Ascending aorta (tissue), 2 donors: ENCODE measurements around the gene HMGA1. TPM values are rescaled to one million over a fixed set of nuclear protein-coding genes. Genes with fewer than 3 reads are reported as not detected.
A peak's percentile ranks its signal among the peaks of the same experiment; 100 is the strongest.

Experiments used
- DNase-seq, 2 donors: peaks; one replicate each; pipeline ENCODE4 v3.0.0-alpha.2; 2019; ENCODE audit warnings: low spot score in 2 of 2
- H3K27ac ChIP-seq, 2 donors: fragments of 200-600 bp; sonication (generic); one replicate each; pipeline ENCODE4 v1.5.1; 2016 to 2017; ENCODE audit warnings: mild to moderate bottlenecking in 1 of 2
- H3K27me3 ChIP-seq: fragments of 200-600 bp; sonication (generic); one replicate; pipeline ENCODE4 v1.5.1; 2017
- H3K36me3 ChIP-seq, 2 donors: fragments of 200-600 bp; sonication (generic); one replicate each; pipeline ENCODE4 v1.5.1; 2016
- H3K4me1 ChIP-seq, 2 donors: fragments of 200-600 bp; sonication (generic); one replicate each; pipeline ENCODE4 v1.5.1; 2016 to 2017; ENCODE audit warnings: mild to moderate bottlenecking in 1 of 2
- H3K4me3 ChIP-seq, 2 donors: fragments of 200-600 bp; sonication (generic); one replicate each; pipeline ENCODE4 v1.5.1; 2016 to 2017; ENCODE audit warnings: mild to moderate bottlenecking in 1 of 2
- H3K9me3 ChIP-seq, 2 donors: fragments of 200-600 bp; sonication (generic); one replicate each; pipeline ENCODE4 v1.5.1; 2016
- intact Hi-C: fragments of 100-400 bp; cut with DNase I; formaldehyde crosslinking; loops from one replicate; pipeline ENCODE4 v1.15.1; 2023
- total RNA-seq: library from RNA; depleted of rRNA; stranded (reverse); fragments of >200 nt; gene quantifications from one replicate; pipeline ENCODE4 v1.1.0, GENCODE V29; 2016
- TF ChIP-seq, protein P1 (sequence below), 3 experiments: fragments of 200-600 bp in 2 of 3; fragments of 450-650 bp in 1 of 3; sonication (generic) in 2 of 3; IDR thresholded peaks; one replicate each; pipeline ENCODE4 v1.5.1; 2016 to 2019; ENCODE audit warnings: antibody characterized with exemption in 3 of 3, mild to moderate bottlenecking in 1 of 3, moderate library complexity in 1 of 3

HMGA1 gene, protein sequence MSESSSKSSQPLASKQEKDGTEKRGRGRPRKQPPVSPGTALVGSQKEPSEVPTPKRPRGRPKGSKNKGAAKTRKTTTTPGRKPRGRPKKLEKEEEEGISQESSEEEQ
- total RNA-seq: 21.4 TPM

DNA sequence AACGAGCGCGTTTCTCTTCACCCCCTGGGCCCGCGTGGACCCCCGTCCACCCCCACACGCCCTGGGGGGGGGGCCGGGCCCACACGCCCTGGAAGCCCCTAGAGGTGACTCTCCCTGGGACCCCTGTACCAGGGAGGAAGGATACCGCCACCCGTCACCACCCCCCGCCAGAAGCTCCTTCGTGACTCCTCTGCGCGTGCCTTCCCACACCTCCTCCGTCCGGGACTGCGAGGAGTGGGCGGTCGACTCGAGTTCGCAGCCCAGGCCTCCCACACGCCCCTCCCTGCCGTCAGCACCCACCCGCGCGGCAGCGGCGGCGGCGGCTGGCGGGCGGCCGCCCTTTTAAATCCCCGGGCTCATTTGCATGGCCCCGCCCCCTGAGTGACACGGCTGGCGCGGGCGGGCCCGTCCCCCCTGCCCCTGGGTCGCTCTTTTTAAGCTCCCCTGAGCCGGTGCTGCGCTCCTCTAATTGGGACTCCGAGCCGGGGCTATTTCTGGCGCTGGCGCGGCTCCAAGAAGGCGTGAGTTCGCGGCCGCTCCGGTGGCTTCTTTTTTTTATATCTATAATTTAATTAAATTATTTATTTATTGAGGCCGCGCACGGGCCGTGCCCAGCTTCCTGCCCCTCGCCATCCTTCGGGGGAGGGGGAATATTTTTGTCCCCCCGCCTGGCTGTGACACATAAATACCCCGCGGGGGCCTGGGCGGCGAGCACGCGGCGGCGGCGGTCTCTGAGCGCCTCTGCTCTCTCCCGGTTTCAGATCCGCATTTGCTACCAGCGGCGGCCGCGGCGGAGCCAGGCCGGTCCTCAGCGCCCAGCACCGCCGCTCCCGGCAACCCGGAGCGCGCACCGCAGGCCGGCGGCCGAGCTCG is at the start of gene HMGA1:
HMGA1 (plus strand) TSS at position 431 of the 873 bp plus-strand sequence. CDS start 3,908 bp downstream, outside the sequence.
- H3K9me3 ChIP-seq: no peaks in the 10 kb centered on the region
- no peaks in the 10 kb centered on the region for H3K27me3 ChIP-seq
- peaks cover 0 to 6% of the 10 kb centered on the region in 2 donors for H3K36me3 ChIP-seq
- DNase-seq: peak; percentile 72 to 92
- H3K4me3 ChIP-seq: peak within 1 kb of the TSS; percentile 67 to 71
- TF ChIP-seq, protein P1, sequence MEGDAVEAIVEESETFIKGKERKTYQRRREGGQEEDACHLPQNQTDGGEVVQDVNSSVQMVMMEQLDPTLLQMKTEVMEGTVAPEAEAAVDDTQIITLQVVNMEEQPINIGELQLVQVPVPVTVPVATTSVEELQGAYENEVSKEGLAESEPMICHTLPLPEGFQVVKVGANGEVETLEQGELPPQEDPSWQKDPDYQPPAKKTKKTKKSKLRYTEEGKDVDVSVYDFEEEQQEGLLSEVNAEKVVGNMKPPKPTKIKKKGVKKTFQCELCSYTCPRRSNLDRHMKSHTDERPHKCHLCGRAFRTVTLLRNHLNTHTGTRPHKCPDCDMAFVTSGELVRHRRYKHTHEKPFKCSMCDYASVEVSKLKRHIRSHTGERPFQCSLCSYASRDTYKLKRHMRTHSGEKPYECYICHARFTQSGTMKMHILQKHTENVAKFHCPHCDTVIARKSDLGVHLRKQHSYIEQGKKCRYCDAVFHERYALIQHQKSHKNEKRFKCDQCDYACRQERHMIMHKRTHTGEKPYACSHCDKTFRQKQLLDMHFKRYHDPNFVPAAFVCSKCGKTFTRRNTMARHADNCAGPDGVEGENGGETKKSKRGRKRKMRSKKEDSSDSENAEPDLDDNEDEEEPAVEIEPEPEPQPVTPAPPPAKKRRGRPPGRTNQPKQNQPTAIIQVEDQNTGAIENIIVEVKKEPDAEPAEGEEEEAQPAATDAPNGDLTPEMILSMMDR (IDR thresholded peaks at IDR 0.05): no peak
- H3K4me1 ChIP-seq: peaks cover 10 to 12% of the 10 kb centered on the region in 2 donors
- peak within 1 kb of the TSS; percentile 80 to 90 for H3K27ac ChIP-seq
- intact Hi-C loops: loop anchor here (1.0 to 10.0 kb wide), 2 partner anchors 12 to 458 kb away; partner anchors contain the start of gene ILRUN

DNA sequence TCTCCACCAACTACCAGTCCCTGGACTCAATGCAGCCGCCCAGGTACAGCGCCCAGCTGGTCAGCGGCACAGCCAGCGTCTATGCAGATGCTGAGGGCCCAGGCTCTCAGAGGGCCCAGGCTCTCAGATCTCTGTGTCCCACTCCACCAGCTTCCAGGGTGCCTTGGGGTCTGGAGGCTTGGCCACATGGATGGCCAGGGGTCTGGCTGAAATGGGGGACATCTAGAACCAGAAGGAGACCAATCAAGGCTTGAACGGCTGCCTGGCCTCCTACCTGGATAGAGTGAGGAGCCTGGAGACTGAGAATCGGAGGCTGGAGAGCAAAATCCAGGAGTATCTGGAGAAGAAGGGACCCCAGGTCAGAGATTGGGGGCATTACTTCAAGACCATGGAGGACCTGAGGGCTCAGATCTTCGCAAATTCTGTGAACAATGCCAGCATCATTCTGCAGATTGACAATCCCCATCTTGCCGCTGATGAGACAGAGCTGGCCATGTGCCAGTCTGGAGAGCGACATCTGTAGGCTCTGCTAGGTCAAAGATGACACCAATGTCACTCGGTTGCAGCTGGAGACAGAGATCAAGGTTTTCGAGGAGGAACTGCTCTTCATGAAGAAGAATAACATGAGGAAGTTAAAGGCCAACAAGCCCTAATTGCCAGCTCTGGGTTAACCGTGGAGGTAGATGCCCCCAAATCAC is 46.7 kb upstream of the HMGA1 start:
- Histone ChIP-seq H3K27ac (no peak overlapping the region), H3K9me3 (no peaks in the 10 kb centered on the region), H3K27me3 (no peaks in the 10 kb centered on the region), H3K4me1 (no peaks in the 10 kb centered on the region), H3K36me3 (no peaks in the 10 kb centered on the region), H3K4me3 (no peak overlapping the region)
- DNase-seq: peak in 1 of 2 donors; percentile 12
- intact Hi-C loops: no loop called here
- TF ChIP-seq, protein P1 (IDR thresholded peaks at IDR 0.05): no peak

DNA sequence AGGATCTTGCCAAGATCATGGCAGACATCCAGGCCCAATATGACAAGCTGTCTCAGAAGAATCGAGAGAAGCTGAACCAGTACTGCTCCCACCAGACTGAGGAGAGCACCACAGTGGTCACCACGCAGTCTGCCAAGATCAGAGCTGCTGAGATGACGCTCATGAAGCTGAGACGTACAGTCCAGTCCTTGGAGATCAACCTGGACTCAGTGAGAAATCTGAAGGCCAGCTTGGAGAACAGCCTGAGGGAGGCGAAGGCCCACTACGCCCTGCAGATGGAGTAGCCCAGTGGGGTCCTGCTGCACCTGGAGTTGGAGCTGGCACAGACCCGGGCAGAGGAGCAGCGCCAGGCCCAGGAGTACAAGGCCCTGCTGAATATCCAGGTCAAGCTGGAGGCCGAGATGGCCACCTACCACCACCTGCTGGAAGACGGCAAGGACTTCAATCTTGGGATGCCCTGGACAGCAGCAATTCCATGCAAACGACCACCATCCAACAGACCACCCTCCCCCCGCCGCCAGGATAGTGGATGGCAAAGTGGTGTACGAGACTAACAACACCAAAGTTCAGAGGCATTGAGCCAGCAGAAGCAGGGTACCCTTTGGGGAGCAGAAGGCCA is 46.1 kb upstream of the HMGA1 start:
- Histone ChIP-seq H3K4me1 (no peaks in the 10 kb centered on the region), H3K27ac (no peak overlapping the region), H3K27me3 (no peaks in the 10 kb centered on the region), H3K4me3 (no peak overlapping the region), H3K9me3 (no peaks in the 10 kb centered on the region), H3K36me3 (no peaks in the 10 kb centered on the region)
- intact Hi-C loops: no loop called here
- DNase-seq: peak in 1 of 2 donors; percentile 39
- TF ChIP-seq, protein P1 (IDR thresholded peaks at IDR 0.05): no peak

DNA sequence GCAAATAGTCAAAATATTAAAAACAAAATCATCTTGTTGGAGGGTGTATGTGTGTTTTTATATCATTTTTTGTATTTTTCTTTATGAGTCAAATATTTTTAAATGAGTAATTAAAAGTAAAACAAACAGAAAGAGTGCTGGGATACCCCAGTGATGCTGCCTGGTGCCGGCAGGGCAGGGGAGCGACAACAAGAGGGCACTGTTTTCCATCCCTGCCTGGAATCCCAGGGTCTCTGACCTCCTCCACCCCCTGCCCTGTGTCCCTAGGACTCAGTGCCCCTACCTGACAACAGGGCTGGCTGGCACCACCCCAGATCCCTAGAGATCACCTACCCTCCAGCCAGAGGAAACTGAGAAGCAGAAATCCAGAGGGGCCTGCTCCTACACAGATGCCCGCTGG is 41.9 kb upstream of the HMGA1 start:
- TF ChIP-seq, protein P1 (IDR thresholded peaks at IDR 0.05): no peak
- peaks cover 0 to 6% of the 10 kb centered on the region in 2 donors for H3K4me1 ChIP-seq
- intact Hi-C loops: no loop called here
- H3K9me3 ChIP-seq: no peaks in the 10 kb centered on the region
- H3K4me3 ChIP-seq: no peak overlapping the region
- H3K27me3 ChIP-seq: no peaks in the 10 kb centered on the region
- no peaks in the 10 kb centered on the region for H3K36me3 ChIP-seq
- no peak overlapping the region for H3K27ac ChIP-seq
- DNase-seq: no peak

DNA sequence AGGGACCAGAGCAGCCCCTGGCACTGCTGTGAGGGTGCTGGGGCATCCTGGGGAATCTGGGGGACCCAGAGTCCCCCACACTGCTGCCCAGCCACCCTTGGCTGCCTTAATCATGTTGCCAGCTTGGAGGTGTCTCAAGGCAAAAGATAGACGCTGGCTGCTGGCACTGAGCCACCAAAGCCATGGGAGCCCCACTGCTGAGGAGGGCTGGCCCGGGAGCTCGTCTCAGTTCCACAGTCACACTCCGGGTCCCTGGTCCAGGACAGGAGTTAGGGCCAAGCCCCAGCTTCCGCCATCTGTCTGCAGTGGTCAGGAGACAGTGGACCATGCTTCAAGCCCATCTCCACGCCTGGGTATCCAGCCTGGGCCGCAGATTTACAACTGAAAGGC is 41.0 kb upstream of the HMGA1 start:
- Histone ChIP-seq H3K27me3 (no peaks in the 10 kb centered on the region), H3K4me1 (peaks cover 0 to 6% of the 10 kb centered on the region in 2 donors), H3K27ac (no peak overlapping the region), H3K9me3 (no peaks in the 10 kb centered on the region), H3K4me3 (peak overlapping the region in 1 of 2 donors; percentile 71), H3K36me3 (no peaks in the 10 kb centered on the region)
- TF ChIP-seq, protein P1 (IDR thresholded peaks at IDR 0.05): no peak
- DNase-seq: no peak
- intact Hi-C loops: loop anchor here (1.0 kb wide), 4 partner anchors 54 to 414 kb away; partner anchors contain the start of genes NUDT3 and SMIM29
